Measurements from ENCODE around the gene DNAJC15. TPM values are rescaled to one million over a fixed set of nuclear protein-coding genes. Genes with fewer than 3 reads are reported as not detected.

DNAJC15 gene
- polyA plus RNA-seq, 3 donors: 8.3 to 31.1 (median 22.0) TPM

DNA sequence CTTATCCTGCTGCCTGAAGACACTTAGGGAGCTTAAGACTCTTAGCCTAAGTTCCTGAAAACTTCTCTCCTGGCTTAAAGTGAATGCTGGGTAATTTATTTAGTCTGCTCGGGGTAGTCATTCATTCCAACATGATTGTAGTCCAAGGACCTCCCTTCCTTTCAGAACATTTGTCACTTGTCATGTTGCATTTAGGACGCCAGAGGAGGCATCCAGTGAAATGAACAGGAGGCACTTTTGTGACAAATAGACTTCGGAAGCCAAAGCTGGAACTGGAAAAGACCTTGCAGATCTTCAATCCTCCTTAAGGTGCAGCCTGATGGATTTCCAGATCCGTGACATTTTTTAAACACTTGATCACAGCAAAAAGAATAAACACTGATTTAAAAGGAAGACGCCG, 95.1 kb downstream of the DNAJC15 start:
- Histone ChIP-seq H2AFZ (ENCODE audit: insufficient read depth, low read depth, low read length, poor library complexity, severe bottlenecking) (no peak overlapping the region), H3K79me2 (ENCODE audit: insufficient read depth, low read length) (no peaks in the 10 kb centered on the region), H3K4me1 (ENCODE audit: control insufficient read depth in 1 of 2, insufficient read depth in 2 of 2, low read length in 2 of 2) (no peaks in the 10 kb centered on the region), H3K27ac (ENCODE audit: low read depth in 1 of 2, low read length in 2 of 2) (no peak overlapping the region), H3K4me3 (replicated peaks in 1 of 3; ENCODE audit: low read depth in 2 of 3, low read length in 3 of 3) (no peak overlapping the region), H3K4me2 (replicated peaks; ENCODE audit: extremely low read depth, low read length, poor library complexity, severe bottlenecking) (no peak overlapping the region), H3K9ac (ENCODE audit: insufficient read depth, low read length, poor library complexity, severe bottlenecking) (no peak overlapping the region), H3K36me3 (replicated peaks in 1 of 2; ENCODE audit: control insufficient read depth in 1 of 2, insufficient read depth in 2 of 2, low read length in 2 of 2) (no peaks in the 10 kb centered on the region), H4K20me1 (ENCODE audit: insufficient read depth, low read length) (no peaks in the 10 kb centered on the region), H3K27me3 (ENCODE audit: control insufficient read depth in 2 of 2, insufficient read depth in 2 of 2, low read length in 2 of 2) (no peaks in the 10 kb centered on the region), H3K9me3 (replicated peaks in 1 of 2; ENCODE audit: control insufficient read depth in 1 of 2, insufficient read depth in 1 of 2, low read length in 2 of 2) (no peaks in the 10 kb centered on the region)
- Mint-ChIP-seq H3K4me3 (no peak overlapping the region), H3K36me3 (no peaks in the 10 kb centered on the region), H3K4me1 (no peaks in the 10 kb centered on the region), H3K27ac (no peak overlapping the region), H3K9me3 (peaks cover 0 to 2% (median 0%) of the 10 kb centered on the region in 7 donors), H3K27me3 (ENCODE audit: low read depth in 3 of 3) (no peaks in the 10 kb centered on the region)
- TF ChIP-seq, protein P1, sequence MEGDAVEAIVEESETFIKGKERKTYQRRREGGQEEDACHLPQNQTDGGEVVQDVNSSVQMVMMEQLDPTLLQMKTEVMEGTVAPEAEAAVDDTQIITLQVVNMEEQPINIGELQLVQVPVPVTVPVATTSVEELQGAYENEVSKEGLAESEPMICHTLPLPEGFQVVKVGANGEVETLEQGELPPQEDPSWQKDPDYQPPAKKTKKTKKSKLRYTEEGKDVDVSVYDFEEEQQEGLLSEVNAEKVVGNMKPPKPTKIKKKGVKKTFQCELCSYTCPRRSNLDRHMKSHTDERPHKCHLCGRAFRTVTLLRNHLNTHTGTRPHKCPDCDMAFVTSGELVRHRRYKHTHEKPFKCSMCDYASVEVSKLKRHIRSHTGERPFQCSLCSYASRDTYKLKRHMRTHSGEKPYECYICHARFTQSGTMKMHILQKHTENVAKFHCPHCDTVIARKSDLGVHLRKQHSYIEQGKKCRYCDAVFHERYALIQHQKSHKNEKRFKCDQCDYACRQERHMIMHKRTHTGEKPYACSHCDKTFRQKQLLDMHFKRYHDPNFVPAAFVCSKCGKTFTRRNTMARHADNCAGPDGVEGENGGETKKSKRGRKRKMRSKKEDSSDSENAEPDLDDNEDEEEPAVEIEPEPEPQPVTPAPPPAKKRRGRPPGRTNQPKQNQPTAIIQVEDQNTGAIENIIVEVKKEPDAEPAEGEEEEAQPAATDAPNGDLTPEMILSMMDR (IDR thresholded peaks at IDR 0.05): no peak
- DNase-seq: no peak
- intact Hi-C loops (cut with micrococcal nuclease): no loop called here
- no CpG with 5 or more reads among the region's 6 CpGs for WGBS (ENCODE audit: insufficient coverage)

DNA sequence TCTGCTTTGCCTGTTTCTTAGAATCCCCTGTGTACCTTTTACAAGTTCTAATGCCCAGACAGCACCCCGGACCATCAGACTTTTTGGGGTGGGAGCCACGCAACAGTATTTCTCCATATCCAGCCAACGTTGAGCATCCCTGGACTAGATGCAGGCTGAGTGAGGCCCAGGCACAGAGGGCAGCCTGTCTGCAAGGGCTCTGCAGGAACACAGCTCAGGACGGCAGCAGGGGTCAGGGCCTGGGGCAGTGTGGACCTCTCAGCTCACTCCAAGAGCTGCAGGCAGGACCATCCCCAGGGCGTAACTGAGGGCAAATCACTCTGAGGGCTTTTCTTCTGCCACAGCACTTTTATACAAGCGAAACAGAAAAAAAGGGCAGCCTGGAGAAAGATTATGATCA, 95.8 kb downstream of the DNAJC15 start:
- H3K9ac ChIP-seq (ENCODE audit: insufficient read depth, low read length, poor library complexity, severe bottlenecking): no peak overlapping the region

More for the DNA sequence above, 95.8 kb downstream of the DNAJC15 start:
- Histone ChIP-seq H4K20me1 (ENCODE audit: insufficient read depth, low read length) (no peaks in the 10 kb centered on the region), H3K9me3 (replicated peaks in 1 of 2; ENCODE audit: control insufficient read depth in 1 of 2, insufficient read depth in 1 of 2, low read length in 2 of 2) (no peaks in the 10 kb centered on the region), H3K27ac (ENCODE audit: low read depth in 1 of 2, low read length in 2 of 2) (no peak overlapping the region), H3K27me3 (ENCODE audit: control insufficient read depth in 2 of 2, insufficient read depth in 2 of 2, low read length in 2 of 2) (no peaks in the 10 kb centered on the region), H3K4me1 (ENCODE audit: control insufficient read depth in 1 of 2, insufficient read depth in 2 of 2, low read length in 2 of 2) (no peaks in the 10 kb centered on the region), H2AFZ (ENCODE audit: insufficient read depth, low read depth, low read length, poor library complexity, severe bottlenecking) (no peak overlapping the region), H3K4me3 (replicated peaks in 1 of 3; ENCODE audit: low read depth in 2 of 3, low read length in 3 of 3) (no peak overlapping the region), H3K36me3 (replicated peaks in 1 of 2; ENCODE audit: control insufficient read depth in 1 of 2, insufficient read depth in 2 of 2, low read length in 2 of 2) (no peaks in the 10 kb centered on the region), H3K4me2 (replicated peaks; ENCODE audit: extremely low read depth, low read length, poor library complexity, severe bottlenecking) (no peak overlapping the region), H3K79me2 (ENCODE audit: insufficient read depth, low read length) (no peaks in the 10 kb centered on the region)
- no peaks in the 10 kb centered on the region for H3K4me1 Mint-ChIP-seq
- no peak overlapping the region for H3K27ac Mint-ChIP-seq
- peaks cover 0 to 2% (median 0%) of the 10 kb centered on the region in 7 donors for H3K9me3 Mint-ChIP-seq
- DNase-seq: no peak
- intact Hi-C loops (cut with micrococcal nuclease): no loop called here
- H3K27me3 Mint-ChIP-seq (ENCODE audit: low read depth in 3 of 3): no peaks in the 10 kb centered on the region
- WGBS (ENCODE audit: insufficient coverage): 100% methylated on average over 3 of the region's 6 CpGs
- TF ChIP-seq, protein P1 (IDR thresholded peaks at IDR 0.05): no peak
- no peak overlapping the region for H3K4me3 Mint-ChIP-seq
- no peaks in the 10 kb centered on the region for H3K36me3 Mint-ChIP-seq
